Measurements from ENCODE around the gene KIAA1671.

Gene KIAA1671

GRCh38 chr22:25101986-25102385 lies 149.5 kb downstream of the KIAA1671 start:
- in situ Hi-C loops (cut with MboI; ENCODE audit: low sequenced_read_pairs, unreplicated experiment), result no loop called here
- TF ChIP-seq, protein P1, sequence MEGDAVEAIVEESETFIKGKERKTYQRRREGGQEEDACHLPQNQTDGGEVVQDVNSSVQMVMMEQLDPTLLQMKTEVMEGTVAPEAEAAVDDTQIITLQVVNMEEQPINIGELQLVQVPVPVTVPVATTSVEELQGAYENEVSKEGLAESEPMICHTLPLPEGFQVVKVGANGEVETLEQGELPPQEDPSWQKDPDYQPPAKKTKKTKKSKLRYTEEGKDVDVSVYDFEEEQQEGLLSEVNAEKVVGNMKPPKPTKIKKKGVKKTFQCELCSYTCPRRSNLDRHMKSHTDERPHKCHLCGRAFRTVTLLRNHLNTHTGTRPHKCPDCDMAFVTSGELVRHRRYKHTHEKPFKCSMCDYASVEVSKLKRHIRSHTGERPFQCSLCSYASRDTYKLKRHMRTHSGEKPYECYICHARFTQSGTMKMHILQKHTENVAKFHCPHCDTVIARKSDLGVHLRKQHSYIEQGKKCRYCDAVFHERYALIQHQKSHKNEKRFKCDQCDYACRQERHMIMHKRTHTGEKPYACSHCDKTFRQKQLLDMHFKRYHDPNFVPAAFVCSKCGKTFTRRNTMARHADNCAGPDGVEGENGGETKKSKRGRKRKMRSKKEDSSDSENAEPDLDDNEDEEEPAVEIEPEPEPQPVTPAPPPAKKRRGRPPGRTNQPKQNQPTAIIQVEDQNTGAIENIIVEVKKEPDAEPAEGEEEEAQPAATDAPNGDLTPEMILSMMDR (IDR thresholded peaks at IDR 0.05; ENCODE audit: borderline replicate concordance, control extremely low read depth, extremely low read depth, insufficient read depth, missing control alignments), result no peak
- DNase-seq (ENCODE audit: low spot score), result no peak

DNA sequence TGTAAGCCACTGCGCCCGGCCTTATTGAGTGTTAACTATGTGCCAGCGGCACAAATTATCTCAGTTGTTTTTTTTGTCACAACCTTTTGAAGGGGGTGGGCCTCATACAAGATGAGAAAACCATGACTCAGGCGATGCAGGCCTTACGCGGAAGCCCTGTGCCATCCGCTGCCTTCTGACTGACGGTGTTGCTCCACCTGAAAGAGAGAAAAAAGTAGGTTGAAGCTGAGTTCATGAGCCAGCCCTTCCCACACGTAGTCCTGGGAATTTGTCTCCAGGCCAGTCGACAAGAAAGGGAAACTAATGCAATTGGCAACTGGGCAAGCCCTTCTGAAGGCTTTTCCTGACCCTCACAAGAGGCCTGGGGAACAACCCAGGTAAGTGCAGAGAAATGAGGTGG lies 150.2 kb downstream of the KIAA1671 start:
- in situ Hi-C loops (cut with MboI; ENCODE audit: low sequenced_read_pairs, unreplicated experiment), result no loop called here
- DNase-seq (ENCODE audit: low spot score), result no peak
- TF ChIP-seq, protein P1 (IDR thresholded peaks at IDR 0.05; ENCODE audit: borderline replicate concordance, control extremely low read depth, extremely low read depth, insufficient read depth, missing control alignments), result no peak

- TF ChIP-seq, protein P1 (IDR thresholded peaks at IDR 0.05; ENCODE audit: borderline replicate concordance, control extremely low read depth, extremely low read depth, insufficient read depth, missing control alignments), result no peak
- in situ Hi-C loops (cut with MboI; ENCODE audit: low sequenced_read_pairs, unreplicated experiment), result no loop called here
- no peak for DNase-seq (ENCODE audit: low spot score)
Observed at GRCh38 chr22:25104367-25104766, 151.9 kb downstream of the KIAA1671 start.

DNA sequence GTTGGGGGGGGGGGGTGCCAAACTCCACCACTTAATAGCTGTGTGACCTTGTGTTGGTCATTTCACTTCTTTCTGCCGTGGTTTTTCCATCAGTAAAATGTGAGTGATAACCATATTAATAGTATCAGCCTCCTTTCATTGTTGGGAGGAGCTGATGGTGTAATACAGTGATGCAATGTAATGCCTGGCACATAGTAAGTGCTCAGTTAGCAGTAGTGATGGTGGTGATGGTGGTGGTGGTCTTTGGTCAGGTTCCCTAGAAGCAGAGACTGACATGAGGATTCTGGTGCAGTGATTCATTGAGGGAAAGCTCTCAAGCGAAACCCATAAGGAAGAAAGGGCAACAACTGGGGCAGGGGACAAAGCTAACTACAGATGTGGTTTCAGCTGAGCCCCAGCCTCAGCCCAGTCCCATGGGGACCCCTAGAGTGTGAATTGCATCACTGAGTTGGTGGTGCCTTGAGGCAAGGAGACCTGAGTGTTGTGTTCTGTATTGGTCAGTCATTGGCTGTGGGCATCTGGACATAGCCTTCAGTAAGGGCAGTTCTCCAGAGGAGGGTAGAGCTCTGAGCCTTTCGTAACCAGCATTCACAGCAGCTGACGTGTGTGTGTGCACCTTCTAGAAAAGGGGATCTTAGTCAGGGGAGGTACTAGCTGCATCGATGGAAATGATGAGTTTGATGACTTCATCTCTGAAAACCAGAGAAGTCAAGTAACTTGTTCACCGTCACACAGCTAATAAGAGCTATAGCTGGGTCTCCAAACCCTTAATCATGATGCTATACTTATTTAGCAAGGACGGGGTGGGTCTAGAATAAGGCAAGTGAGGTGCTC lies 153.5 kb downstream of the KIAA1671 start:
- DNase-seq (ENCODE audit: low spot score), result no peak

GRCh38 chr22:25109878-25110595 lies 157.5 kb downstream of the KIAA1671 start:
- in situ Hi-C loops (cut with MboI; ENCODE audit: low sequenced_read_pairs, unreplicated experiment), result no loop called here
- TF ChIP-seq, protein P1 (IDR thresholded peaks at IDR 0.05; ENCODE audit: borderline replicate concordance, control extremely low read depth, extremely low read depth, insufficient read depth, missing control alignments), result no peak
- DNase-seq (ENCODE audit: low spot score), result no peak

More for the DNA sequence above, 153.5 kb downstream of the KIAA1671 start:
- TF ChIP-seq, protein P1 (IDR thresholded peaks at IDR 0.05; ENCODE audit: borderline replicate concordance, control extremely low read depth, extremely low read depth, insufficient read depth, missing control alignments), result no peak
- in situ Hi-C loops (cut with MboI; ENCODE audit: low sequenced_read_pairs, unreplicated experiment), result no loop called here

DNA sequence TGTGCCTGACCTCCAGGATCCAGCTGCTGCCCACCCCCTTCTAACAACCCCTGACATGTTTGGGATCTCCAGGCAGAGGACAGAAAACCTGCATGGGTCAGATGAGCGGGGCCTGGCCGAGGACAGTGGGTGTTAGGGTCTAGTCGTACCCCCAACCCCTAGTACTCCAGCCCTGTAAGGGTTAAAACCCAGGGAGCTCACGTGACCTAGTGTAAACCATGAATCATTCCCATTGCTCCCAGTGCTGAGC lies 158.0 kb downstream of the KIAA1671 start:
- in situ Hi-C loops (cut with MboI; ENCODE audit: low sequenced_read_pairs, unreplicated experiment), result no loop called here
- no peak for DNase-seq (ENCODE audit: low spot score)
- TF ChIP-seq, protein P1 (IDR thresholded peaks at IDR 0.05; ENCODE audit: borderline replicate concordance, control extremely low read depth, extremely low read depth, insufficient read depth, missing control alignments), result no peak

All from GM13976 (cell line).